ENCODE results near the gene USP28. TPM values are rescaled to one million over a fixed set of nuclear protein-coding genes. Genes with fewer than 3 reads are reported as not detected.
A peak's percentile ranks its signal among the peaks of the same experiment; 100 is the strongest.

USP28 gene
- total and polyA plus RNA-seq, 2 of the 8 experiments (the other 6 are each of a cell fraction or from before 2014, with no cell fraction given), result 82.6 to 119 TPM

- TF ChIP-seq ATF2 (IDR thresholded peaks at IDR 0.05; ENCODE audit: low read length) (peak; percentile 84), TCF12 (IDR thresholded peaks at IDR 0.05; ENCODE audit: low read depth, low read length) (no peak), USF2 (IDR thresholded peaks at IDR 0.05; ENCODE audit: low read length) (no peak), NANOG (IDR thresholded peaks at IDR 0.05; ENCODE audit: insufficient read depth, low read depth, low read length, poor library complexity, severe bottlenecking) (no peak), HDAC6 (IDR thresholded peaks at IDR 0.05; ENCODE audit: low read depth, low read length) (no peak), CBX8 (IDR thresholded peaks at IDR 0.05; ENCODE audit: borderline replicate concordance, low read depth, low read length) (no peak), BACH1 (IDR thresholded peaks at IDR 0.05; ENCODE audit: low read length) (peak; percentile 28; the same call in 1 of the 2 replicates), ASH2L (IDR thresholded peaks at IDR 0.05; ENCODE audit: low read length) (peak; percentile 86), HDAC2 (IDR thresholded peaks at IDR 0.05; ENCODE audit: borderline replicate concordance in 1 of 2, low read depth in 2 of 2, low read length in 2 of 2) (peak in 1 of 2 experiments; percentile 66; a peak in 2 of 4 replicates), YY1 (IDR thresholded peaks at IDR 0.05; ENCODE audit: low read depth, low read length) (no peak; the same call in 1 of the 2 replicates), POLR2A (IDR thresholded peaks at IDR 0.05; ENCODE audit: control extremely low read depth in 1 of 2, low read depth in 2 of 2, low read length in 2 of 2) (no peak; a peak in 1 of 3 replicates), SRF (IDR thresholded peaks at IDR 0.05; ENCODE audit: low read depth, low read length) (no peak), CHD1 (IDR thresholded peaks at IDR 0.05; ENCODE audit: low read depth, low read length) (no peak), BCL11A (IDR thresholded peaks at IDR 0.05; ENCODE audit: low read depth in 2 of 2, low read length in 2 of 2) (no peak), SP4 (IDR thresholded peaks at IDR 0.05; ENCODE audit: low read length) (no peak), POU5F1 (IDR thresholded peaks at IDR 0.05; ENCODE audit: low read depth, low read length) (0 out of 2 replicates have a peak, but pooled peaks have one; percentile 11), TAF1 (IDR thresholded peaks at IDR 0.05; ENCODE audit: low read depth, low read length) (peak; percentile 51; the same call in 1 of the 2 replicates), ZNF274 (IDR thresholded peaks at IDR 0.05; ENCODE audit: borderline replicate concordance, extremely low read depth, low read length) (no peak), SAP30 (IDR thresholded peaks at IDR 0.05; ENCODE audit: insufficient read depth, insufficient replicate concordance, low read length) (no peak), NRF1 (IDR thresholded peaks at IDR 0.05; ENCODE audit: low read depth, low read length) (no peak), ATF3 (IDR thresholded peaks at IDR 0.05; ENCODE audit: insufficient read depth, low read depth, low read length) (no peak)
Observed at GRCh38 chr11:113773416-113774173, 101.8 kb downstream of the USP28 start, which contains the start of gene ZW10 (continued).

Measured in H1 (cell line).